ENCODE results near the gene ZNF133. TPM values are rescaled to one million over a fixed set of nuclear protein-coding genes. Genes with fewer than 3 reads are reported as not detected.
A peak's percentile ranks its signal among the peaks of the same experiment; 100 is the strongest.

ZNF133 gene
- total and polyA plus RNA-seq, 2 experiments from 2014 or later: 9.4 to 15.1 TPM

- Histone ChIP-seq H3K4me2 (no peak overlapping the region), H3K79me2 (replicated peaks; ENCODE audit: insufficient read depth) (no peaks in the 10 kb centered on the region), H3F3A (replicated peaks; ENCODE audit: low read depth) (no peaks in the 10 kb centered on the region), H2AFZ (peak overlapping the region; percentile 32; the same call in 1 of the 2 replicates), H3K27me3 (ENCODE audit: insufficient read depth) (no peaks in the 10 kb centered on the region), H3K27ac (ENCODE audit: low read depth) (no peak overlapping the region), H3K4me3 (no peak overlapping the region), H3K4me1 (ENCODE audit: insufficient read depth) (no peaks in the 10 kb centered on the region), H3K9me2 (ENCODE audit: insufficient read depth) (peaks cover 10% of the 10 kb centered on the region; the same call in 1 of the 2 replicates), H3K36me3 (ENCODE audit: insufficient read depth) (no peaks in the 10 kb centered on the region), H4K20me1 (replicated peaks; ENCODE audit: insufficient read depth) (no peaks in the 10 kb centered on the region)
- Mint-ChIP-seq H3K27me3 (ENCODE audit: insufficient read depth, low read depth, poor library complexity) (peaks cover 5% of the 10 kb centered on the region), H3K27ac (peak overlapping the region; percentile 10; the same call in 1 of the 2 replicates), H3K9me3 (no peaks in the 10 kb centered on the region), H3K4me1 (peaks cover 3% of the 10 kb centered on the region; the same call in 1 of the 3 replicates), H3K4me3 (no peak overlapping the region), H3K36me3 (ENCODE audit: low read depth) (no peaks in the 10 kb centered on the region)
- DNase-seq (ENCODE audit: low spot score) (no peak), ATAC-seq (no peak)
- no peak for TF ChIP-seq ZNF114 (CRISPR knock-in tag; IDR thresholded peaks at IDR 0.05)
- TF ChIP-seq ETS1 (IDR thresholded peaks at IDR 0.05): no peak
- TF ChIP-seq EZH2 (IDR thresholded peaks at IDR 0.05; ENCODE audit: low read depth, unreplicated experiment): no peak
- TF ChIP-seq ZNF462 (CRISPR knock-in tag; IDR thresholded peaks at IDR 0.05): no peak
- no peak for TF ChIP-seq REST (IDR thresholded peaks at IDR 0.05; ENCODE audit: unreplicated experiment)
- TF ChIP-seq ZNF331 (CRISPR knock-in tag; IDR thresholded peaks at IDR 0.05; ENCODE audit: low read depth): no peak
Observed at GRCh38 chr20:18362916-18363315, 74.6 kb downstream of the ZNF133 start.

Data from GM23338 (cell line).